CD4-positive, alpha-beta T cell treated with Interleukin-21 for 1 hour (primary cell): Measurements from ENCODE around the gene EXO5.
A peak's percentile ranks its signal among the peaks of the same experiment; 100 is the strongest.
"Not testable (repeated sequence)": the region's sequence is repeated elsewhere in the genome, so short reads cannot be mapped to it uniquely, and the experiment has no call there.

Source experiments
- DNase-seq: peaks from one replicate; pipeline ENCODE4 v3.0.0-alpha.2; 2020

EXO5 gene

GRCh38 chr1:40508375-40509341 is at the start of gene EXO5:
EXO5 (plus strand) TSS chr1:40508767; CDS start chr1:40514545, 5,778 bp downstream.
- peak; percentile 82 for DNase-seq

- DNase-seq: no peak
These were observed 45.5 kb upstream of the EXO5 start for GRCh38 chr1:40462956-40463590.

- no peak for DNase-seq
These were observed 39.2 kb upstream of the EXO5 start for GRCh38 chr1:40469327-40469726.

GRCh38 chr1:40475268-40475667 is 33.3 kb upstream of the EXO5 start:
- no peak for DNase-seq

- DNase-seq: peak; percentile 74
These were observed 31.5 kb upstream of the EXO5 start, which contains the start of gene ZFP69 for GRCh38 chr1:40476924-40477677. ZFP69 (plus strand) TSS chr1:40477290; CDS start chr1:40479362, 2,072 bp downstream.

- DNase-seq: peak; percentile 2
These were observed 30.9 kb upstream of the EXO5 start for GRCh38 chr1:40477678-40478053.

- DNase-seq: no peak
These were observed 30.3 kb upstream of the EXO5 start for GRCh38 chr1:40478276-40478675.

GRCh38 chr1:40479156-40479555 is 29.4 kb upstream of the EXO5 start:
- no peak for DNase-seq

GRCh38 chr1:40495315-40495903 is 13.2 kb upstream of the EXO5 start:
- no peak for DNase-seq

GRCh38 chr1:40502651-40503050 is 5.9 kb upstream of the EXO5 start:
- DNase-seq: not testable (repeated sequence)

- DNase-seq: no peak
These were observed 594 bp upstream of the EXO5 start for GRCh38 chr1:40507973-40508372.

- no peak for DNase-seq
These were observed 10.9 kb downstream of the EXO5 start for GRCh38 chr1:40519517-40519916.

GRCh38 chr1:40530735-40531380 is 22.3 kb downstream of the EXO5 start:
- no peak for DNase-seq

GRCh38 chr1:40531381-40532061 is 23.0 kb downstream of the EXO5 start, which contains the start of gene ZNF684:
ZNF684 (plus strand) TSS chr1:40531637; CDS start chr1:40533167, 1,530 bp downstream.
- DNase-seq: peak; percentile 91

GRCh38 chr1:40532062-40532389 is 23.5 kb downstream of the EXO5 start:
- no peak for DNase-seq

- DNase-seq: peak; percentile 54
These were observed 24.4 kb downstream of the EXO5 start for GRCh38 chr1:40532844-40533424.

- DNase-seq: no peak
These were observed 26.0 kb downstream of the EXO5 start for GRCh38 chr1:40534589-40534988.

- no peak for DNase-seq
These were observed 27.2 kb downstream of the EXO5 start for GRCh38 chr1:40535732-40536131.

- DNase-seq: no peak
These were observed 30.8 kb downstream of the EXO5 start for GRCh38 chr1:40539338-40539737.

GRCh38 chr1:40546957-40547356 is 38.4 kb downstream of the EXO5 start:
- no peak for DNase-seq

GRCh38 chr1:40553017-40553416 is 44.5 kb downstream of the EXO5 start:
- no peak for DNase-seq
